IPS-18a (cell line): ENCODE data around the gene TAB2.
"Not testable (repeated sequence)": the region's sequence is repeated elsewhere in the genome, so short reads cannot be mapped to it uniquely, and the experiment has no call there.

ENCODE experiments used
- H3K27ac ChIP-seq: one replicate; pipeline ENCODE4 v1.5.1; 2013; ENCODE audit warnings: low read length
- H3K27me3 ChIP-seq: one replicate; pipeline ENCODE4 v1.6.1; 2013; ENCODE audit warnings: mild to moderate bottlenecking, low read length; ENCODE audit not compliant: control insufficient read depth, insufficient read depth
- H3K36me3 ChIP-seq: one replicate; pipeline ENCODE4 v1.6.1; 2013; ENCODE audit warnings: low read depth, low read length; ENCODE audit not compliant: control insufficient read depth
- H3K4me1 ChIP-seq: one replicate; pipeline ENCODE4 v1.6.1; 2013; ENCODE audit warnings: low read depth, low read length; ENCODE audit not compliant: control insufficient read depth
- H3K4me3 ChIP-seq: one replicate; pipeline ENCODE4 v1.5.1; 2013; ENCODE audit warnings: low read length
- H3K9ac ChIP-seq: one replicate; pipeline ENCODE4 v1.6.1; 2013; ENCODE audit warnings: mild to moderate bottlenecking, low read length, moderate library complexity
- H3K9me3 ChIP-seq: one replicate; pipeline ENCODE4 v1.6.1; 2013; ENCODE audit warnings: low read depth, low read length; ENCODE audit not compliant: control insufficient read depth

TAB2 gene

DNA sequence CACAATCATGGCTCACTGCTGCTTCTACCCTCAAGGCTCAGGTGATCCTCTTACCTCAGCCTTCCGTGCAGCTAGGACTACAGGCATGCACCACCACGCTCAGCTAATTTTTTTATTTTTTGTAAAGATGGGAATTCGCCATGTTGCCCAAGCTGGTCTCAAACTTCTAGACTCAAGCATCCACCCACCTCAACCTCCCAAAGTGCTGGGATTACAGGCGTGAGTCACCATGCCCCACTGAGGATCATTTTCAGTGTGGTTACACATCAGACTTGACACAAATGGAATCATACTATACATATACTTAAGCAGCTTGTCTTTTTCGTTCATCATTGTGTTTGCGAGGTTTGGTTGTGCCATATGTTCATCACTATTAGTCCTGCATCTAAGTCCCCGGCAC is 140.7 kb downstream of the TAB2 start:
- Histone ChIP-seq H3K9ac (no peak overlapping the region), H3K9me3 (no peaks in the 10 kb centered on the region), H3K27ac (no peak overlapping the region), H3K27me3 (no peaks in the 10 kb centered on the region), H3K4me3 (no peak overlapping the region), H3K36me3 (no peaks in the 10 kb centered on the region), H3K4me1 (no peaks in the 10 kb centered on the region)

DNA sequence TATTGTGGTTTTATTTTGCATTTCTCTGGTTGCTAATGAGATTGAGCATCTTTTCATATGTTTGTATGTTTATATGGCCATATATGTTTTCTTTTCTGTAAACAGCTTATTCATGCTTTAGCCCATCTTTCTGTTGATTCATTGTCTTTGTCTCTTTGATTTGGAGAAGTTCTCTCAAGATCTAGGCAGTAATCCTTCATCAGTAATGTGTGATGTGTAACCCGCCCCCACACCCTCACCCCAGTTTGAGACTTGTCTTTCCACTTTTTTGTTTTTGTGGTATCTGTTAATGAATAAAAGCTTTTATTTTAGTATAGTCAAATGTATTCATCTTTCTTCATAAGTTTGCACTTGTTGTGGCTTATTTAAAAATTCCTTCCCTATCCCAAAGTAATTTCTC is 141.3 kb downstream of the TAB2 start:
- H3K4me1 ChIP-seq = no peaks in the 10 kb centered on the region
- H3K27me3 ChIP-seq = no peaks in the 10 kb centered on the region
- no peak overlapping the region for H3K27ac ChIP-seq
- H3K36me3 ChIP-seq = no peaks in the 10 kb centered on the region
- no peak overlapping the region for H3K4me3 ChIP-seq
- H3K9ac ChIP-seq = no peak overlapping the region
- H3K9me3 ChIP-seq = no peaks in the 10 kb centered on the region

- no peaks in the 10 kb centered on the region for H3K4me1 ChIP-seq
- H3K36me3 ChIP-seq = no peaks in the 10 kb centered on the region
- no peak overlapping the region for H3K9ac ChIP-seq
- no peak overlapping the region for H3K27ac ChIP-seq
- H3K9me3 ChIP-seq = no peaks in the 10 kb centered on the region
- H3K27me3 ChIP-seq = no peaks in the 10 kb centered on the region
- no peak overlapping the region for H3K4me3 ChIP-seq
Observed at GRCh38 chr6:149459761-149460160, 142.2 kb downstream of the TAB2 start.

DNA sequence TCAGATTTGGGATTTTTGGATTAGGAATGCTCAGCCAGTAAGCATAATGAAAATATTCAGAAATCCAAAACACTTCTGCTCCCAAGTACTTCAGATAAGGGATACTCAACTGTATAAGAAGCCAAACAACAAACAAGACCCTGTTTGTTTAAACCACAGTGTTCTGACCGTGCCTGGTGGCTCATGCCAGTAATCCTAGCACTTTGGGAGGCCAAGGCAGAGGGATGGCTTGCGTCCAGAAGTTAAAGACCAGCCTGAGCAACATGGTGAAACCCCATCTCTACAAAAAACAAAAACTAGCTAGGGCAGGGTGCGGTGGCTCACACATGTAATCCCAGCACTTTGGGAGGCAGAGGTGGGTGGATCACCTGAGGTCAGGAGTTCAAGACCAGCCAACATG is 142.7 kb downstream of the TAB2 start:
- H3K27ac ChIP-seq, H3K4me3 ChIP-seq, H3K27me3 ChIP-seq, H3K9me3 ChIP-seq, H3K9ac ChIP-seq, H3K4me1 ChIP-seq, H3K36me3 ChIP-seq: not testable (repeated sequence)
